ENCODE results near the gene CACNA2D4.
A peak's percentile ranks its signal among the peaks of the same experiment; 100 is the strongest.

The CACNA2D4 gene

DNA sequence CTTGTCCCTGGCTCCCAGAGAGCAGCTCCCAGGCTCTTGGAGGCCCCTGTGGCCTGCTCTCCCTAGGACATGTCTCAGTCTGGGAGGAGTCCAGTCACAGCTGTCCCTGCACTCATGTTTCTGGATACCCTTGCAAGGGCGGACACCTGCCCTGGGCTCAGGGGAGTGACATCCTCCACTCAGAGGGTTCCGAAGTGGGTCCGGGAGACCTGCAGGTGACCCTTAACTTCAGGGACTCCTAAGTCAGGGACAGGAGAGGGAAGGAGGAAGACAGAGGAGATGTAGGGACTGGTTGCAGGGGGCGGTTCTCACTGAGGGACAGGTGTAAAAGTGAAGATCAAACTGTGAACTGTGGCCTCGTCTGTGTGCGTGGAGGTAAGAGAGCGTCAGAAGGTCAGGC is 37.6 kb downstream of the CACNA2D4 start:
- H3K27ac ChIP-seq = no peak overlapping the region
- peak; percentile 46 for DNase-seq (ENCODE audit: low spot score)
- TF ChIP-seq, protein P1, sequence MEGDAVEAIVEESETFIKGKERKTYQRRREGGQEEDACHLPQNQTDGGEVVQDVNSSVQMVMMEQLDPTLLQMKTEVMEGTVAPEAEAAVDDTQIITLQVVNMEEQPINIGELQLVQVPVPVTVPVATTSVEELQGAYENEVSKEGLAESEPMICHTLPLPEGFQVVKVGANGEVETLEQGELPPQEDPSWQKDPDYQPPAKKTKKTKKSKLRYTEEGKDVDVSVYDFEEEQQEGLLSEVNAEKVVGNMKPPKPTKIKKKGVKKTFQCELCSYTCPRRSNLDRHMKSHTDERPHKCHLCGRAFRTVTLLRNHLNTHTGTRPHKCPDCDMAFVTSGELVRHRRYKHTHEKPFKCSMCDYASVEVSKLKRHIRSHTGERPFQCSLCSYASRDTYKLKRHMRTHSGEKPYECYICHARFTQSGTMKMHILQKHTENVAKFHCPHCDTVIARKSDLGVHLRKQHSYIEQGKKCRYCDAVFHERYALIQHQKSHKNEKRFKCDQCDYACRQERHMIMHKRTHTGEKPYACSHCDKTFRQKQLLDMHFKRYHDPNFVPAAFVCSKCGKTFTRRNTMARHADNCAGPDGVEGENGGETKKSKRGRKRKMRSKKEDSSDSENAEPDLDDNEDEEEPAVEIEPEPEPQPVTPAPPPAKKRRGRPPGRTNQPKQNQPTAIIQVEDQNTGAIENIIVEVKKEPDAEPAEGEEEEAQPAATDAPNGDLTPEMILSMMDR (IDR thresholded peaks at IDR 0.05) = no peak
- no peak overlapping the region for H3K4me3 ChIP-seq

DNA sequence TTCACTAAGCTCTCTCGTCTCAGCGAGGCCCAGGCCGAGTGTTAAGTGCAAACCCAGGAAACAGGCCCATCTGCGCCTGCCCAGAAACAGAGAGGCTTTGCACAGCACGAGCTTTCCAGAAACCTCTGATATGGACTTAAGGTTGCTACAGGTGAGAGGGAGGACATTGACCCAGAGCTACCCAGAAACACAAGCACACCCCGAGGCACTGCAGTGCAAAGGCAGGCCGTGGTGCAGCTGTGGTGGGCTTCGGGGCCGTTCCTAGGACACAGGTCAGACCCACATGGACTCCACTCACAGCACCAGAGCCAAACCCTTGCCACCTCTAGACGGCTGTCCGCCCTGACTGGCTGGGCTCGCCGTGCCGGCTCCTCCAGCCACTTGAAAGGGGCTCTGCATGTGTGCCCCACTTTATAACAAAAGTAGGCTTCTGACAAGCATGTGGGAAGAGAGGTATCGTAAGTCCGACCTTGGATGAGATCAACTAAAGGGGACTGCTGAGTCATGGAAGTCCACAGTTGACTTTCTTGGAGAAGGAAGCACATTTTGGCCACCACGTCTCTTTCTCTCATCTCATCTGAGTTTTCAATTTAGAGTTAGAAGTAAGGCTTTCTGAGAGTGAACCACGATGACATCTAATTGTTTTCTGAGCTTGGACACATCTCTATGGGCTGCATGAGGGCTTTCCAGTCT is 38.2 kb downstream of the CACNA2D4 start:
- H3K27ac ChIP-seq = no peak overlapping the region
- TF ChIP-seq, protein P1 (IDR thresholded peaks at IDR 0.05) = no peak
- no peak overlapping the region for H3K4me3 ChIP-seq
- DNase-seq (ENCODE audit: low spot score) = peak; percentile 43

DNA sequence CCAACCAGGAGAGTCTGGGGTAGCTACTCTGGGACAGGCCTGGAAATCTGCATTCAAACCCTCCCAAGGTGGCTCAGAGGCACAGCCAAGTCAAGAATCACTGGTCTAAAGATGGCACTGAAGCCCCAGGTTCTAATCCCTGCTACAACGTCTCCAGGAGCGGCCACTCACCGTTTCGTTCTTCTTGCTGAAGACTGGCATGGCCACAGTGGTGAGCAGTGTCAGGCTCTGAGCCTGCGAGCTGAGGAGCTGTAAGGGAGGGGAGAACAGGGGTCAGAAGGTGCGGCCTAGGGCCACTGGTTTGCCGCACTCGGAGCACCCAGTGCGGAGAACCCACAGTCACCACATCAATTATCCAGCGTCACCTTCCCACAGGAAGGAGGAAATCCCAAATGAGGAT is 38.8 kb downstream of the CACNA2D4 start:
- Histone ChIP-seq H3K27ac (no peak overlapping the region), H3K4me3 (no peak overlapping the region)
- no peak for DNase-seq (ENCODE audit: low spot score)
- TF ChIP-seq, protein P1 (IDR thresholded peaks at IDR 0.05) = no peak

DNA sequence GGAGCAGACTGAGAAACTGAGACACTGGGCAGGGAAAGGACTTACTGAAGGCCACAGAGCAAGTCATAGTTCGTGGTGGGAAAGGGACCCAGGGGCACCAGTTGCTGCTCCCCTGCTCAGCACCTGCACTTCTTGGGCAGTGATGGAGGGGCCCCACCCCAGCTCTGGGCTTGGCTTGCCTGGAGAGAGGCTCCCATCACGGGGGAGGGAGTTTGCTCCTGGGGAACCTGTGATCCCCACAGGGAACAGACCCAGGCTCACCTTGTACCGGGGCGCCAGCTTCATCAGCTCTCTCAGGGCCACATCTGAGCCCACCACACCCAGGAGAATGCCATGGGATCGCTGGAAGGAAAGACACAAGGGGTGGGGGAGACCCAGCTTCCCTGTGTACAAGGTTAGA is 39.8 kb downstream of the CACNA2D4 start:
- TF ChIP-seq, protein P1 (IDR thresholded peaks at IDR 0.05) = no peak
- Histone ChIP-seq H3K27ac (no peak overlapping the region), H3K4me3 (no peak overlapping the region)
- DNase-seq (ENCODE audit: low spot score) = peak; percentile 59

DNA sequence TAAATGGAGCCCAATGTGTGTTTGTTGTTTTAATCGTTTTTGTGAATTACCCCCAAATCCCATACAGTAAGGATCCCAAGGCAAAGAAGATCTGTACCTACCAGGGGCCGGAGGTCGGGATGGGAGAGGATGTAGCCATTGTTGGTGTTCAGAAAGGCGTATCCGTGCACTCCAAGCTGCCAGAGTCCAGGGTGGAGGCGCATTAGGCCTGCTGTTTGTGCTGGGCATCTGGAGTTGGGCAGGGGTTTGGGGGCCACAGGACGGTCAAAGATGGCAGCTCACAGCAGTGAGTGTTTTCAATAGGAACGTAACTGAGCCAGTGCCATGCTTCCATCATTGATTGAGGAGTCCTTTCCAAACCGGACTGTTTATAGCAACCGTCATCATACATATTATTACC is 40.2 kb downstream of the CACNA2D4 start:
- TF ChIP-seq, protein P1 (IDR thresholded peaks at IDR 0.05) = no peak
- Histone ChIP-seq H3K27ac (no peak overlapping the region), H3K4me3 (no peak overlapping the region)
- peak; percentile 41 for DNase-seq (ENCODE audit: low spot score)

DNA sequence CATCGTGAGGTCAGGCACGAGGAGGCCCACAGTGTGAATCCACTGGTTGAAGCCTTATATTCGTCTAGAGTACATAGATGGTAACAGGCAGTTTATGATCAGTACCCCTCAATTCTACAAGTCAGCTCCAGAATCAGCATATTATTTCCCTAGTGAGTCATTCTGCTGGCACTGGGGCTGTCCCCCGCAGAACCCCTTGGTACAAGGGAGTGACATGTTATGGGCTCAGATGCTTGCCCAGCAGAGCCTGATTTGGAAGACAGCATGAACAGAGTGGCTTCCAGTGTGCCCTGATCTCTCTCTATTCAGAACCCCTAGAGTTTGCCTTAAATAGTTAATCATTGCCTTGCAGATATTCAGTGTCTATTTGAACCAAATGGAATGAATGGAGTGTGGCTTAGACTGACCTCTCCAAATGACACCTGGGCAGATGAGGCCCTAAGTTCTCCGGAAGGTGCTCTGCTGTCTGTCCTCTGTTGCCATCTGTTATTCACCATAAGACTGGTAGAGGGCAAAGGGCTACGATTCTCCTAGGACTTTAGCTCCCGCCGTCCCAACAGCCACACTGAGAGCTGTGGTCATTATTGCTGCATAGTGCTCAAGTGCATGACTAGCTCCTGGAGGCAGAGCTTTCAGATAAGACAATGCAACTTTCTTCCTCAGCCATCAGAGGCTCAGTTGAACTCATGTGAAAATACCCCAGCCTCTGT is 41.1 kb downstream of the CACNA2D4 start:
- DNase-seq (ENCODE audit: low spot score) = peak; percentile 54
- no peak overlapping the region for H3K27ac ChIP-seq
- no peak overlapping the region for H3K4me3 ChIP-seq
- TF ChIP-seq, protein P1 (IDR thresholded peaks at IDR 0.05) = no peak

DNA sequence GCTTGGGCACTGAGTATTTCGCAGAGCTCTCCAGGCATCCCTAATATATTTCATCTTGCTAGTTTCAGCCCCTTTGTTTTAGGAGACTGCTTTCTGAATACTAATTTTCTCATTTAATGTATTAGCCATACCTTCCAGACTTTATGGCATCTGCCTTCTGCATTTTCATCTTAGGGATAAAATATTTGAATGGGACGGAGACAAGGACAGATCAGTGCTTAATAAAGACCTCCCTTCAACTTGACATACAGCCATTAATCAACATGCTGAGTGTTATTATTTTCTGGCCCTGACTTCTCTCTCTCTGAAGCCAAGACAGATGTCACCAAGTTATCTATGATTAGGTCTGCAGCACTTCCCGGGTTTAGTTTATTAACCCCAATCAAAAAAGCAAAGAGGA is 42.4 kb downstream of the CACNA2D4 start:
- no peak for DNase-seq (ENCODE audit: low spot score)
- TF ChIP-seq, protein P1 (IDR thresholded peaks at IDR 0.05) = no peak
- Histone ChIP-seq H3K4me3 (no peak overlapping the region), H3K27ac (no peak overlapping the region)

Measured in coronary artery (tissue), 2 donors.